HepG2 (cell line): ENCODE measurements around the gene STRA6.

Source experiments
- CTCF ChIP-seq: sonication (generic); formaldehyde crosslinking; IDR thresholded peaks from 2 replicates; pipeline ENCODE4 v1.5.0; 2020; ENCODE audit warnings: mild to moderate bottlenecking, missing genetic modification reagents, moderate library complexity
- NFIC ChIP-seq: IDR thresholded peaks from 2 replicates; pipeline ENCODE4 v1.6.1; 2012; ENCODE audit warnings: mild to moderate bottlenecking, low read length, inconsistent platforms
- NR2C2 ChIP-seq: sonication (generic); formaldehyde crosslinking; IDR thresholded peaks from 2 replicates; pipeline ENCODE4 v1.4.0; 2020; ENCODE audit warnings: missing genetic modification reagents, mild to moderate bottlenecking, moderate library complexity, borderline replicate concordance
- POLR2A ChIP-seq, 2 experiments: IDR thresholded peaks; 2 replicates each; pipeline ENCODE4 v1.6.1; 2011; ENCODE audit warnings: low read depth in 2 of 2, low read length in 2 of 2, mild to moderate bottlenecking in 1 of 2, moderate library complexity in 1 of 2; ENCODE audit not compliant: insufficient read depth in 1 of 2
- RELA ChIP-seq: sonication (generic); formaldehyde crosslinking; IDR thresholded peaks from 2 replicates; pipeline ENCODE4 v1.4.0; 2020; ENCODE audit warnings: missing genetic modification reagents
- RXRA ChIP-seq: sonication (generic); formaldehyde crosslinking; IDR thresholded peaks from 2 replicates; pipeline ENCODE4 v1.5.1; 2020; ENCODE audit warnings: missing genetic modification reagents
- THAP11 ChIP-seq: IDR thresholded peaks from 2 replicates; pipeline ENCODE4 v1.6.1; 2016; ENCODE audit warnings: missing biosample characterization, missing genetic modification reagents
- U2AF1 ChIP-seq: fragments of 200-400 bp; formaldehyde crosslinking; optimal IDR thresholded peaks from 2 replicates; pipeline ENCODE3; 2017; ENCODE audit warnings: mild to moderate bottlenecking, low read depth, low read length
- YY1 ChIP-seq: IDR thresholded peaks from 2 replicates; pipeline ENCODE4 v1.6.1; 2011; ENCODE audit warnings: low read length, low read depth, moderate library complexity, mild to moderate bottlenecking; ENCODE audit not compliant: insufficient read depth, insufficient replicate concordance
- ZNF44 ChIP-seq: sonication (generic); formaldehyde crosslinking; IDR thresholded peaks from 2 replicates; pipeline ENCODE4 v1.5.1; 2020; ENCODE audit warnings: mild to moderate bottlenecking, missing genetic modification reagents

GRCh38 chr15:74203914-74204431 lies 1.4 kb upstream of the STRA6 start:
- TF ChIP-seq RXRA (no peak), RELA (no peak), YY1 (no peak), NFIC (no peak), CTCF (CRISPR knock-in tag) (no peak), NR2C2 (CRISPR knock-in tag) (no peak), POLR2A (IDR thresholded peaks at IDR 0.05; ENCODE audit: insufficient read depth in 1 of 2, low read depth in 2 of 2, low read length in 2 of 2) (no peak), U2AF1 (no peak), ZNF44 (CRISPR knock-in tag) (no peak), THAP11 (CRISPR knock-in tag) (no peak)
